ENCODE data around the gene MMP25. TPM values are rescaled to one million over a fixed set of nuclear protein-coding genes. Genes with fewer than 3 reads are reported as not detected.

Gene MMP25
- total RNA-seq, 2 experiments from 2014 or later, result 0.63 to 5.6 TPM

GRCh38 chr16:3099395-3099731 lies 53.0 kb downstream of the MMP25 start:
- Histone ChIP-seq H3K9me3 (ENCODE audit: low read length) (no peaks in the 10 kb centered on the region), H4K20me1 (ENCODE audit: insufficient read depth, low read length) (no peaks in the 10 kb centered on the region), H3K27ac (ENCODE audit: low read depth, low read length, poor library complexity, severe bottlenecking) (no peak overlapping the region), H3K4me1 (ENCODE audit: insufficient read depth, low read length, poor library complexity, severe bottlenecking) (peaks cover 47% of the 10 kb centered on the region), H3K4me3 (ENCODE audit: low read depth, low read length, poor library complexity, severe bottlenecking) (no peak overlapping the region), H3K79me2 (ENCODE audit: insufficient read depth, low read depth, low read length) (no peaks in the 10 kb centered on the region), H2AFZ (ENCODE audit: low read length) (no peak overlapping the region), H3K36me3 (ENCODE audit: insufficient read depth, low read length) (no peaks in the 10 kb centered on the region), H3K4me2 (ENCODE audit: low read length) (no peak overlapping the region), H3K9me2 (ENCODE audit: insufficient read depth, low read length) (no peaks in the 10 kb centered on the region)
- intact Hi-C loops (cut with micrococcal nuclease; ENCODE audit: unreplicated experiment), result no loop called here
- TF ChIP-seq CTCF (conservative IDR thresholded peaks at IDR 0.05; ENCODE audit: low read length), result no peak
- TF ChIP-seq EZH2phosphoT487 (IDR thresholded peaks at IDR 0.05; ENCODE audit: borderline replicate concordance, low read depth, low read length), result no peak
- BruUV-seq (replicated peaks), result no TSS peak
- ChIA-PET CTCF (ENCODE audit: unreplicated experiment) (no interaction called here), POLR2A (interaction anchor here (0.7 kb wide), 1 partner anchor 944 kb away, joined by 3 read pairs; the partner anchor contains the start of gene TRAF7)
- no peak for DNase-seq (ENCODE audit: low spot score)

- DNase-seq (ENCODE audit: low spot score), result peak; percentile 94
- H3K4me3 ChIP-seq (ENCODE audit: low read depth, low read length, poor library complexity, severe bottlenecking), result peak overlapping the region; percentile 56
Measured at GRCh38 chr16:3099732-3100499, 53.6 kb downstream of the MMP25 start.

More at GRCh38 chr16:3099732-3100499, 53.6 kb downstream of the MMP25 start:
- Histone ChIP-seq H3K9me3 (ENCODE audit: low read length) (no peaks in the 10 kb centered on the region), H3K9me2 (ENCODE audit: insufficient read depth, low read length) (no peaks in the 10 kb centered on the region), H3K4me1 (ENCODE audit: insufficient read depth, low read length, poor library complexity, severe bottlenecking) (peaks cover 47% of the 10 kb centered on the region), H3K4me2 (ENCODE audit: low read length) (peak overlapping the region; percentile 73), H3K27ac (ENCODE audit: low read depth, low read length, poor library complexity, severe bottlenecking) (no peak overlapping the region), H4K20me1 (ENCODE audit: insufficient read depth, low read length) (no peaks in the 10 kb centered on the region), H3K36me3 (ENCODE audit: insufficient read depth, low read length) (no peaks in the 10 kb centered on the region), H2AFZ (ENCODE audit: low read length) (peak overlapping the region; percentile 83), H3K79me2 (ENCODE audit: insufficient read depth, low read depth, low read length) (no peaks in the 10 kb centered on the region)
- TF ChIP-seq EZH2phosphoT487 (IDR thresholded peaks at IDR 0.05; ENCODE audit: borderline replicate concordance, low read depth, low read length) (no peak), CTCF (conservative IDR thresholded peaks at IDR 0.05; ENCODE audit: low read length) (no peak)
- POLR2A ChIA-PET, result no interaction called here
- CTCF ChIA-PET (ENCODE audit: unreplicated experiment), result no interaction called here
- BruUV-seq (replicated peaks), result no TSS peak
- intact Hi-C loops (cut with micrococcal nuclease; ENCODE audit: unreplicated experiment), result loop anchor here (1.0 kb wide), 2 partner anchors 29 to 42 kb away; no protein-coding TSS in a partner anchor

Measured in OCI-LY7 (cell line).